HL-60 (cell line): ENCODE measurements around the gene ANKS1B.

Source experiments
- GABPA ChIP-seq: IDR thresholded peaks from 2 replicates; pipeline ENCODE4 v1.6.1; 2012; ENCODE audit warnings: low read depth
- POLR2AphosphoS5 ChIP-seq: IDR thresholded peaks from 2 replicates; pipeline ENCODE4 v1.6.1; 2012; ENCODE audit warnings: low read depth
- REST ChIP-seq: IDR thresholded peaks from 2 replicates; pipeline ENCODE4 v1.6.1; 2012; ENCODE audit warnings: low read depth; ENCODE audit not compliant: insufficient replicate concordance
- SPI1 ChIP-seq: IDR thresholded peaks from 2 replicates; pipeline ENCODE4 v1.6.1; 2012; ENCODE audit warnings: low read depth, mild to moderate bottlenecking, borderline replicate concordance
- TF ChIP-seq, protein P1 (sequence below): IDR thresholded peaks from one replicate; pipeline ENCODE4 v1.5.1; 2011; ENCODE audit warnings: low read length, control low read depth, inconsistent platforms; ENCODE audit not compliant: insufficient read depth

- TF ChIP-seq, protein P1, sequence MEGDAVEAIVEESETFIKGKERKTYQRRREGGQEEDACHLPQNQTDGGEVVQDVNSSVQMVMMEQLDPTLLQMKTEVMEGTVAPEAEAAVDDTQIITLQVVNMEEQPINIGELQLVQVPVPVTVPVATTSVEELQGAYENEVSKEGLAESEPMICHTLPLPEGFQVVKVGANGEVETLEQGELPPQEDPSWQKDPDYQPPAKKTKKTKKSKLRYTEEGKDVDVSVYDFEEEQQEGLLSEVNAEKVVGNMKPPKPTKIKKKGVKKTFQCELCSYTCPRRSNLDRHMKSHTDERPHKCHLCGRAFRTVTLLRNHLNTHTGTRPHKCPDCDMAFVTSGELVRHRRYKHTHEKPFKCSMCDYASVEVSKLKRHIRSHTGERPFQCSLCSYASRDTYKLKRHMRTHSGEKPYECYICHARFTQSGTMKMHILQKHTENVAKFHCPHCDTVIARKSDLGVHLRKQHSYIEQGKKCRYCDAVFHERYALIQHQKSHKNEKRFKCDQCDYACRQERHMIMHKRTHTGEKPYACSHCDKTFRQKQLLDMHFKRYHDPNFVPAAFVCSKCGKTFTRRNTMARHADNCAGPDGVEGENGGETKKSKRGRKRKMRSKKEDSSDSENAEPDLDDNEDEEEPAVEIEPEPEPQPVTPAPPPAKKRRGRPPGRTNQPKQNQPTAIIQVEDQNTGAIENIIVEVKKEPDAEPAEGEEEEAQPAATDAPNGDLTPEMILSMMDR, result no peak
- TF ChIP-seq POLR2AphosphoS5 (no peak), GABPA (no peak), REST (no peak), SPI1 (no peak)
Observed at GRCh38 chr12:98970950-98971349, 1013.8 kb downstream of the ANKS1B start.
